ENCODE data around the gene EFS. TPM values are rescaled to one million over a fixed set of nuclear protein-coding genes. Genes with fewer than 3 reads are reported as not detected.
"Not testable (repeated sequence)": the region's sequence is repeated elsewhere in the genome, so short reads cannot be mapped to it uniquely, and the experiment has no call there.

The EFS gene
- 69.2 TPM for polyA plus RNA-seq (ENCODE audit: insufficient read length)

- DNase-seq (ENCODE audit: low read depth), result no peak
Observed at GRCh38 chr14:23365036-23365731, at the start of gene EFS. TSS of gene EFS (minus strand) at chr14:23365172. CDS start at chr14:23365025, 147 bp downstream.

GRCh38 chr14:23414254-23414653, 49.3 kb upstream of the EFS start:
- DNase-seq (ENCODE audit: low read depth), result no peak

- no peak for DNase-seq (ENCODE audit: low read depth)
Observed at GRCh38 chr14:23413681-23414080, 48.7 kb upstream of the EFS start.

- DNase-seq (ENCODE audit: low read depth), result no peak
Observed at GRCh38 chr14:23411563-23412525, 46.9 kb upstream of the EFS start.

- DNase-seq (ENCODE audit: low read depth), result no peak
Observed at GRCh38 chr14:23409966-23410635, 45.1 kb upstream of the EFS start.

GRCh38 chr14:23409475-23409874, 44.5 kb upstream of the EFS start:
- DNase-seq (ENCODE audit: low read depth), result no peak

- DNase-seq (ENCODE audit: low read depth), result no peak
Observed at GRCh38 chr14:23408307-23408630, 43.3 kb upstream of the EFS start.

- no peak for DNase-seq (ENCODE audit: low read depth)
Observed at GRCh38 chr14:23407516-23408306, 42.7 kb upstream of the EFS start, which contains the start of gene MYH6. TSS of gene MYH6 (minus strand) at chr14:23408273. CDS start at chr14:23407223, 1,050 bp downstream.

- no peak for DNase-seq (ENCODE audit: low read depth)
Observed at GRCh38 chr14:23406725-23407355, 41.9 kb upstream of the EFS start.

- no peak for DNase-seq (ENCODE audit: low read depth)
Observed at GRCh38 chr14:23406244-23406643, 41.3 kb upstream of the EFS start.

- no peak for DNase-seq (ENCODE audit: low read depth)
Observed at GRCh38 chr14:23405516-23406025, 40.6 kb upstream of the EFS start.

- DNase-seq (ENCODE audit: low read depth), result no peak
Observed at GRCh38 chr14:23405096-23405495, 40.1 kb upstream of the EFS start.

- no peak for DNase-seq (ENCODE audit: low read depth)
Observed at GRCh38 chr14:23404331-23404900, 39.4 kb upstream of the EFS start.

- DNase-seq (ENCODE audit: low read depth), result no peak
Observed at GRCh38 chr14:23403908-23404307, 38.9 kb upstream of the EFS start.

GRCh38 chr14:23403139-23403438, 38.1 kb upstream of the EFS start:
- no peak for DNase-seq (ENCODE audit: low read depth)

GRCh38 chr14:23402296-23403138, 37.5 kb upstream of the EFS start:
- no peak for DNase-seq (ENCODE audit: low read depth)

GRCh38 chr14:23401291-23401690, 36.3 kb upstream of the EFS start:
- no peak for DNase-seq (ENCODE audit: low read depth)

- DNase-seq (ENCODE audit: low read depth), result not testable (repeated sequence)
Observed at GRCh38 chr14:23400496-23401149, 35.7 kb upstream of the EFS start.

- DNase-seq (ENCODE audit: low read depth), result no peak
Observed at GRCh38 chr14:23399591-23399990, 34.6 kb upstream of the EFS start.

All from forelimb muscle (tissue), 1 donor.